ENCODE data around the gene OR51G2. TPM values are rescaled to one million over a fixed set of nuclear protein-coding genes. Genes with fewer than 3 reads are reported as not detected.

Gene OR51G2
- total RNA-seq, 1 experiment from 2014 or later: not detected

- H3K9me2 ChIP-seq (ENCODE audit: insufficient read depth): no peaks in the 10 kb centered on the region
- no peaks in the 10 kb centered on the region for H3K79me2 ChIP-seq (ENCODE audit: insufficient read depth, low read length)
- peak in 2 of 3 experiments; percentile 27 to 33; a peak in 2 of 6 replicates for TF ChIP-seq CTCF (IDR thresholded peaks at IDR 0.05 in 2 of 3, conservative IDR thresholded peaks at IDR 0.05 in 1 of 3; ENCODE audit: borderline replicate concordance in 1 of 3, insufficient read depth in 1 of 3, low read depth in 2 of 3, low read length in 2 of 3)
- peak; percentile 61 for TF ChIP-seq FOSL1 (IDR thresholded peaks at IDR 0.05; ENCODE audit: low read depth)
- TF ChIP-seq RAD21 (IDR thresholded peaks at IDR 0.05; ENCODE audit: low read depth): no peak
- no peaks in the 10 kb centered on the region for H3K9me3 ChIP-seq (ENCODE audit: control insufficient read depth in 1 of 2, insufficient read depth in 1 of 2, low read depth in 1 of 2, low read length in 2 of 2)
- no peak overlapping the region for H3K4me3 ChIP-seq (replicated peaks in 1 of 2; ENCODE audit: low read depth in 1 of 2, low read length in 2 of 2)
- H3K4me2 ChIP-seq (ENCODE audit: low read length): no peak overlapping the region
- no TSS peak for BruUV-seq (replicated peaks)
- POLR2A ChIA-PET: no interaction called here
- no peak overlapping the region for H3K27ac ChIP-seq (ENCODE audit: low read depth, low read length)
- ATAC-seq: peak; percentile 80
- no peaks in the 10 kb centered on the region for H3K36me3 ChIP-seq (ENCODE audit: control insufficient read depth in 1 of 2, insufficient read depth in 2 of 2, low read length in 2 of 2)
- CTCF ChIA-PET: no interaction called here
- intact Hi-C loops (cut with micrococcal nuclease): no loop called here
- H3K4me1 ChIP-seq (ENCODE audit: control insufficient read depth in 1 of 2, insufficient read depth in 2 of 2, low read length in 2 of 2): peaks cover 0 to 6% of the 10 kb centered on the region in 2 experiments; a peak in 2 of 4 replicates
- no peak overlapping the region for H2AFZ ChIP-seq (ENCODE audit: low read depth, low read length, poor library complexity, severe bottlenecking)
- no peaks in the 10 kb centered on the region; the same call in 1 of the 2 replicates for H4K20me1 ChIP-seq (ENCODE audit: insufficient read depth)
- no peak overlapping the region for H3K9ac ChIP-seq (ENCODE audit: low read length)
- RAD21 ChIA-PET (ENCODE audit: low non-redundant PET in 1 of 2, low total read pairs in 2 of 2, uncharacterized antibody in 2 of 2, unreplicated experiment in 2 of 2): no interaction called here
- H3K27me3 ChIP-seq (ENCODE audit: insufficient read depth, low read length): peaks cover 15% of the 10 kb centered on the region
- DNase-seq (ENCODE audit: low read depth, low spot score): no peak
These were observed 27.0 kb downstream of the OR51G2 start for GRCh38 chr11:4891996-4892640.

GRCh38 chr11:4890279-4890678, 28.9 kb downstream of the OR51G2 start:
- no peak overlapping the region for H3K9ac ChIP-seq (ENCODE audit: low read length)
- POLR2A ChIA-PET: no interaction called here
- H3K36me3 ChIP-seq (ENCODE audit: control insufficient read depth in 1 of 2, insufficient read depth in 2 of 2, low read length in 2 of 2): no peaks in the 10 kb centered on the region
- H3K9me3 ChIP-seq (ENCODE audit: control insufficient read depth in 1 of 2, insufficient read depth in 1 of 2, low read depth in 1 of 2, low read length in 2 of 2): no peaks in the 10 kb centered on the region
- BruUV-seq (replicated peaks): no TSS peak
- CTCF ChIA-PET: no interaction called here
- H4K20me1 ChIP-seq (ENCODE audit: insufficient read depth): no peaks in the 10 kb centered on the region
- H3K4me3 ChIP-seq (replicated peaks in 1 of 2; ENCODE audit: low read depth in 1 of 2, low read length in 2 of 2): no peak overlapping the region
- no peaks in the 10 kb centered on the region for H3K9me2 ChIP-seq (ENCODE audit: insufficient read depth)
- H3K27ac ChIP-seq (ENCODE audit: low read depth, low read length): no peak overlapping the region
- no peak overlapping the region for H2AFZ ChIP-seq (ENCODE audit: low read depth, low read length, poor library complexity, severe bottlenecking)
- DNase-seq (ENCODE audit: low read depth, low spot score) (no peak), ATAC-seq (no peak)
- intact Hi-C loops (cut with micrococcal nuclease): no loop called here
- H3K79me2 ChIP-seq (ENCODE audit: insufficient read depth, low read length): no peaks in the 10 kb centered on the region
- RAD21 ChIA-PET (ENCODE audit: low non-redundant PET in 1 of 2, low total read pairs in 2 of 2, uncharacterized antibody in 2 of 2, unreplicated experiment in 2 of 2): no interaction called here
- H3K4me2 ChIP-seq (ENCODE audit: low read length): no peak overlapping the region
- peaks cover 3% of the 10 kb centered on the region for H3K27me3 ChIP-seq (ENCODE audit: insufficient read depth, low read length)
- H3K4me1 ChIP-seq (ENCODE audit: control insufficient read depth in 1 of 2, insufficient read depth in 2 of 2, low read length in 2 of 2): peaks cover 0 to 6% of the 10 kb centered on the region in 2 experiments; a peak in 2 of 4 replicates
- TF ChIP-seq ATF3 (IDR thresholded peaks at IDR 0.05): no peak
- TF ChIP-seq CBX3 (IDR thresholded peaks at IDR 0.05; ENCODE audit: low read depth): no peak
- no peak for TF ChIP-seq MAX (IDR thresholded peaks at IDR 0.05)
- no peak for TF ChIP-seq FOSL1 (IDR thresholded peaks at IDR 0.05; ENCODE audit: low read depth)
- no peak for TF ChIP-seq ZBTB33 (IDR thresholded peaks at IDR 0.05; ENCODE audit: extremely low read depth, insufficient replicate concordance, low read length)
- TF ChIP-seq SIN3A (IDR thresholded peaks at IDR 0.05; ENCODE audit: low read depth): no peak
- no peak for TF ChIP-seq POLR2A (IDR thresholded peaks at IDR 0.05; ENCODE audit: borderline replicate concordance, extremely low read depth, insufficient read depth, insufficient read length)
- no peak for TF ChIP-seq ZNF274 (IDR thresholded peaks at IDR 0.05; ENCODE audit: low read depth, low read length)
- no peak for TF ChIP-seq SRF (IDR thresholded peaks at IDR 0.05; ENCODE audit: low read depth)
- no peak for TF ChIP-seq SP1 (IDR thresholded peaks at IDR 0.05; ENCODE audit: low read depth)
